Liver (tissue), 2 donors: ENCODE results near the gene CLEC4A.

Source experiments
- CTCF ChIP-seq: fragments of 150-350 bp; IDR thresholded peaks from 2 replicates; pipeline ENCODE4 v1.5.1; 2017; ENCODE audit warnings: improper control_type of control experiment, low read depth, low read length; ENCODE audit not compliant: missing input control
- REST ChIP-seq: IDR thresholded peaks from 2 replicates; pipeline ENCODE4 v1.6.1; 2016; ENCODE audit warnings: antibody characterized with exemption, mild to moderate bottlenecking
- donor health status: healthy.

- TF ChIP-seq CTCF: no peak
- no peak for TF ChIP-seq REST
Measured at GRCh38 chr12:8078916-8079315, 44.5 kb upstream of the CLEC4A start.
